Astrocyte of the spinal cord (primary cell): ENCODE data around the gene AGAP1.

Source experiments
- DNase-seq: peaks from one replicate; pipeline ENCODE4 v3.0.0; 2011; ENCODE audit warnings: low read depth, low spot score
- H3K4me3 ChIP-seq: 2 replicates; pipeline ENCODE4 v1.5.1; 2011; ENCODE audit warnings: low read depth, mild to moderate bottlenecking, low read length, moderate library complexity
- CTCF ChIP-seq: IDR thresholded peaks from 2 replicates; pipeline ENCODE4 v1.5.1; 2012; ENCODE audit warnings: low read depth, mild to moderate bottlenecking, low read length, inconsistent platforms
- in situ Hi-C: cut with HindIII; loops from 2 replicates; pipeline ENCODE4 v1.10.0; 2017; ENCODE audit warnings: low sequenced_read_pairs

The AGAP1 gene

GRCh38 chr2:235934059-235934773 lies 440.4 kb downstream of the AGAP1 start:
- DNase-seq = no peak
- no peak overlapping the region for H3K4me3 ChIP-seq
- in situ Hi-C loops = no loop called here
- no peak for TF ChIP-seq CTCF

GRCh38 chr2:235934774-235935484 lies 441.1 kb downstream of the AGAP1 start:
- no peak for TF ChIP-seq CTCF
- in situ Hi-C loops = no loop called here
- DNase-seq = no peak
- H3K4me3 ChIP-seq = no peak overlapping the region

- in situ Hi-C loops = no loop called here
- no peak overlapping the region for H3K4me3 ChIP-seq
- TF ChIP-seq CTCF = no peak
- no peak for DNase-seq
Observed at GRCh38 chr2:235935773-235936172, 441.9 kb downstream of the AGAP1 start.

- in situ Hi-C loops = no loop called here
- DNase-seq = no peak
- peak; percentile 41 for TF ChIP-seq CTCF
- H3K4me3 ChIP-seq = no peak overlapping the region
Observed at GRCh38 chr2:235936493-235936892, 442.6 kb downstream of the AGAP1 start.

GRCh38 chr2:235937087-235937486 lies 443.2 kb downstream of the AGAP1 start:
- no peak for DNase-seq
- no peak overlapping the region for H3K4me3 ChIP-seq
- in situ Hi-C loops = no loop called here
- no peak for TF ChIP-seq CTCF

GRCh38 chr2:235937526-235937925 lies 443.7 kb downstream of the AGAP1 start:
- no peak overlapping the region for H3K4me3 ChIP-seq
- DNase-seq = no peak
- in situ Hi-C loops = no loop called here
- no peak for TF ChIP-seq CTCF
